ENCODE data around the gene OBSCN.

Gene OBSCN

GRCh38 chr1:228366866-228367741 is 159.3 kb downstream of the OBSCN start:
- DNase-seq (ENCODE audit: low read depth in 2 of 2): no peak

DNA sequence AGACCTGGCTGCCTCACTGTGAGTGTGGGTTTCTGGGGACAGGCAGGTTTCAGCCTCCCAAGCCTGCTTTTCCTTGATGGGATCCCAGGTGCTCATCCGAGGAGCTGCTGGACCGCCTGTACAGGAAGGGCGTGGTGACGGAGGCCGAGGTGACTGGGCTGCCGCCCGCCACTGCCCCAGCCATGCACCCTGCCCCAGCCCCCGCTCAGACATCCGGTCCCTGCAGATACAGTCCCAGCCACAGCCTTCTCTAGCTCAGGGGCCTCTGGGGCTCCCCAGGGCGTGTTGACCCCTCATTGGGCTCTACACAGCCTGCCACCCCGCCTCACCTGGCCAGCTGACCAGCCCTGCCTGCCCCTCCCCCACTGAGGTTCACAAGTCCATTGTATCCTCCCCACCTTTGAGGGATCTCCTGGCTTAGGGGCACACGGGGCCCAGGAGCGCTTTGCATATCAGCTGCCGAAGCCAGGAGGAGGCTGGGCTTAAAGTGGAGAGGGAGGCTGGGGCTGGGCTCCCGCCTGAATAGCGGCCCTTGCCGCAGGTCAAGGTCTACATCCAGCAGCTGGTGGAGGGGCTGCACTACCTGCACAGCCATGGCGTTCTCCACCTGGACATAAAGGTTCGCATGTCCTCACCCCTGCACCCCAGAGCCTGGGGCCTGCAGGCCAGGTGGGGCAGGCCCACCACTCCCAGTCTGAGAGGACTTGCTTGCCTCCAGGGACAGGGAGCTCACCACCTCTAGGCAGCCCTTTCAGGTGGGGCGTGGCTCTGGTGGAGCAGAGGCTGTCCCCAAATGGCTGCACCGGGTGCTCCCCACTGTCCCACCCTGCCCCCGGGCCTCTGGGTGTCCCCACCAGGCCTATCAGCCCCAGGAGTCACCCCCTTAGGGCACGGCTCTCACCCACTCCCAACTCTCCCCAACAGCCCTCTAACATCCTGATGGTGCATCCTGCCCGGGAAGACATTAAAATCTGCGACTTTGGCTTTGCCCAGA is 160.3 kb downstream of the OBSCN start:
- DNase-seq (ENCODE audit: low read depth in 2 of 2): no peak

DNA sequence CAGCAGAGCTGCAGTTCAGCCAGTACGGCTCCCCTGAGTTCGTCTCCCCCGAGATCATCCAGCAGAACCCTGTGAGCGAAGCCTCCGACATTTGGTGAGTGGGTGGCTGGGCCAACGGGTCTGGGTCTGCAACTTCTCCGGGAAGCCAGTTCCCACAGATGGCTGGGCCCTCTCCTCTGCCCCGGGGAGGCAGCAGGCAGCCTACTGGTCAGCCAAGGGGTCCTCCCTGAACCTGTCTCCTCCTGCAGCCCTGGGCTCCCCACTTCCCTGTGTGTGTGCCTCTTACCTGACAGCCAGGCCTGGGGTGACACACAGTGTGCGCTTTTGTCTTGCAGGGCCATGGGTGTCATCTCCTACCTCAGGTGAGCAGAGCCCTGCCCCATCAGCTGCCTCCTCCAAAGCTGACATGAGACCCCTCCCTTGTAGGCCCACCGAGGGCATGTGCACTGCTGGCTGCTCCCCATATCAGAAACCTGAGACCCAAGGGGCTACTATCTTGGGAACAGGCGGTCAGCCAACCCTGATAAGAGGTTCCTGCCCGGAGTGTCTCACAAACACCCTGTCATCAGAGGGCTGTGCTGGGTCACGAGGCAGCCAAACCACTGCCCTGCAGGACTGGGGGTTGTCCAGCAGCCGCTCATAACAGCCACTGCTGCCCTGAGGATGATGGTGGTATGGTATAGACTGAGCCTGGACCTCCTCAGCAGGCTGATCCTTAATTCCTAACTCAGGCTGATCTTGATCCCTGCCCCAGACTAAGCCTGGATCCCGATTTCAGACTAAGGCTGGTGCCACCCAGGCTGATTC is 161.2 kb downstream of the OBSCN start:
- no peak for DNase-seq (ENCODE audit: low read depth in 2 of 2)

DNA sequence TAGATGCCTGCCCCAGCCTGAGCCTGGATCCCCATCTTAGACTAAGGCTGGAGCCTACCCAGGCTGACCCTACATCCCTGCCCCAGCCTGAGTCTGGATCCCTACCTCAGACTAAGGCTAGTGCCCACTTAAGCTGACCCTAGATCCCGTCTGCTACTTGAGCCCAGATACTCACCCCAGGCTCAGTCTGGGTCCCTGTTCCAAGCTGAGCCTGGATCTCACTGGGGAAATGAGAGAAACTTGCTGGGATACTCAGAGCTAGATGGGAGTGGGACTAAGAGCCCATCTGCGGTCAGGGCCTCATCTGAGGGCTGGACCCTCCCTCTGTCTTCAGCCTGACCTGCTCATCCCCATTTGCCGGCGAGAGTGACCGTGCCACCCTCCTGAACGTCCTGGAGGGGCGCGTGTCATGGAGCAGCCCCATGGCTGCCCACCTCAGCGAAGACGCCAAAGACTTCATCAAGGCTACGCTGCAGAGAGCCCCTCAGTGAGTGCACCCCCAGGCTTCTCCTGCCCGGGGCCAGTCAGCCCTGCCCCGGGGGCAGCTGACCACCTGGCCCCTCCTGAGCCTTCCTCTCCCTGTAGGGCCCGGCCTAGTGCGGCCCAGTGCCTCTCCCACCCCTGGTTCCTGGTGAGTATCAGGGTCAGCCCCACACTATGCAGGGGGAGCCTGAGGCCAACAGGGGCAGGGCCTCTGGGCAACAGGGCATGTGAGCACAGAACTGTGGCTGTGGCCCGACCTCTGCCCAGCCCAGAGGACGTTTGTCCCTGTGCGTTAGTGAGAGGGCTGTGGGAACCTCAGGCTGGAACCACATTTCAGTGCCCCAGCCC is 162.0 kb downstream of the OBSCN start:
- DNase-seq (ENCODE audit: low read depth in 2 of 2): no peak

- DNase-seq (ENCODE audit: low read depth in 2 of 2): no peak
Measured at GRCh38 chr1:228370439-228370940, 162.6 kb downstream of the OBSCN start.

DNA sequence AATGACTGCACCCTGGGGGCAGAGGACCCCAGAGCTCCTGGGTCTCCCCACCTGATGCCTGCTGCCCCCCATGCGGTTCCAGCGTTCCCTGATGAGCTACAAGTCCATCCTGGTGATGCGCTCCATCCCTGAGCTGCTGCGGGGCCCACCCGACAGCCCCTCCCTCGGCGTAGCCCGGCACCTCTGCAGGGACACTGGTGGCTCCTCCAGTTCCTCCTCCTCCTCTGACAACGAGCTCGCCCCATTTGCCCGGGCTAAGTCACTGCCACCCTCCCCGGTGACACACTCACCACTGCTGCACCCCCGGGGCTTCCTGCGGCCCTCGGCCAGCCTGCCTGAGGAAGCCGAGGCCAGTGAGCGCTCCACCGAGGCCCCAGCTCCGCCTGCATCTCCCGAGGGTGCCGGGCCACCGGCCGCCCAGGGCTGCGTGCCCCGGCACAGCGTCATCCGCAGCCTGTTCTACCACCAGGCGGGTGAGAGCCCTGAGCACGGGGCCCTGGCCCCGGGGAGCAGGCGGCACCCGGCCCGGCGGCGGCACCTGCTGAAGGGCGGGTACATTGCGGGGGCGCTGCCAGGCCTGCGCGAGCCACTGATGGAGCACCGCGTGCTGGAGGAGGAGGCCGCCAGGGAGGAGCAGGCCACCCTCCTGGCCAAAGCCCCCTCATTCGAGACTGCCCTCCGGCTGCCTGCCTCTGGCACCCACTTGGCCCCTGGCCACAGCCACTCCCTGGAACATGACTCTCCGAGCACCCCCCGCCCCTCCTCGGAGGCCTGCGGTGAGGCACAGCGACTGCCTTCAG is 163.3 kb downstream of the OBSCN start:
- no peak for DNase-seq (ENCODE audit: low read depth in 2 of 2)

DNA sequence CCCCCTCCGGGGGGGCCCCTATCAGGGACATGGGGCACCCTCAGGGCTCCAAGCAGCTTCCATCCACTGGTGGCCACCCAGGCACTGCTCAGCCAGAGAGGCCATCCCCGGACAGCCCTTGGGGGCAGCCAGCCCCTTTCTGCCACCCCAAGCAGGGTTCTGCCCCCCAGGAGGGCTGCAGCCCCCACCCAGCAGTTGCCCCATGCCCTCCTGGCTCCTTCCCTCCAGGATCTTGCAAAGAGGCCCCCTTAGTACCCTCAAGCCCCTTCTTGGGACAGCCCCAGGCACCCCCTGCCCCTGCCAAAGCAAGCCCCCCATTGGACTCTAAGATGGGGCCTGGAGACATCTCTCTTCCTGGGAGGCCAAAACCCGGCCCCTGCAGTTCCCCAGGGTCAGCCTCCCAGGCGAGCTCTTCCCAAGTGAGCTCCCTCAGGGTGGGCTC is 163.9 kb downstream of the OBSCN start:
- DNase-seq (ENCODE audit: low read depth in 2 of 2): no peak

DNA sequence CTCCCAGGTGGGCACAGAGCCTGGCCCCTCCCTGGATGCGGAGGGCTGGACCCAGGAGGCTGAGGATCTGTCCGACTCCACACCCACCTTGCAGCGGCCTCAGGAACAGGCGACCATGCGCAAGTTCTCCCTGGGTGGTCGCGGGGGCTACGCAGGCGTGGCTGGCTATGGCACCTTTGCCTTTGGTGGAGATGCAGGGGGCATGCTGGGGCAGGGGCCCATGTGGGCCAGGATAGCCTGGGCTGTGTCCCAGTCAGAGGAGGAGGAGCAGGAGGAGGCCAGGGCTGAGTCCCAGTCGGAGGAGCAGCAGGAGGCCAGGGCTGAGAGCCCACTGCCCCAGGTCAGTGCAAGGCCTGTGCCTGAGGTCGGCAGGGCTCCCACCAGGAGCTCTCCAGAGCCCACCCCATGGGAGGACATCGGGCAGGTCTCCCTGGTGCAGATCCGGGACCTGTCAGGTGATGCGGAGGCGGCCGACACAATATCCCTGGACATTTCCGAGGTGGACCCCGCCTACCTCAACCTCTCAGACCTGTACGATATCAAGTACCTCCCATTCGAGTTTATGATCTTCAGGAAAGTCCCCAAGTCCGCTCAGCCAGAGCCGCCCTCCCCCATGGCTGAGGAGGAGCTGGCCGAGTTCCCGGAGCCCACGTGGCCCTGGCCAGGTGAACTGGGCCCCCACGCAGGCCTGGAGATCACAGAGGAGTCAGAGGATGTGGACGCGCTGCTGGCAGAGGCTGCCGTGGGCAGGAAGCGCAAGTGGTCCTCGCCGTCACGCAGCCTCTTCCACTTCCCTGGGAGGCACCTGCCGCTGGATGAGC is 164.5 kb downstream of the OBSCN start:
- no peak for DNase-seq (ENCODE audit: low read depth in 2 of 2)

GRCh38 chr1:228373004-228373680 is 165.3 kb downstream of the OBSCN start:
- no peak for DNase-seq (ENCODE audit: low read depth in 2 of 2)

GRCh38 chr1:228373681-228374571 is 166.1 kb downstream of the OBSCN start:
- DNase-seq (ENCODE audit: low read depth in 2 of 2): no peak

DNA sequence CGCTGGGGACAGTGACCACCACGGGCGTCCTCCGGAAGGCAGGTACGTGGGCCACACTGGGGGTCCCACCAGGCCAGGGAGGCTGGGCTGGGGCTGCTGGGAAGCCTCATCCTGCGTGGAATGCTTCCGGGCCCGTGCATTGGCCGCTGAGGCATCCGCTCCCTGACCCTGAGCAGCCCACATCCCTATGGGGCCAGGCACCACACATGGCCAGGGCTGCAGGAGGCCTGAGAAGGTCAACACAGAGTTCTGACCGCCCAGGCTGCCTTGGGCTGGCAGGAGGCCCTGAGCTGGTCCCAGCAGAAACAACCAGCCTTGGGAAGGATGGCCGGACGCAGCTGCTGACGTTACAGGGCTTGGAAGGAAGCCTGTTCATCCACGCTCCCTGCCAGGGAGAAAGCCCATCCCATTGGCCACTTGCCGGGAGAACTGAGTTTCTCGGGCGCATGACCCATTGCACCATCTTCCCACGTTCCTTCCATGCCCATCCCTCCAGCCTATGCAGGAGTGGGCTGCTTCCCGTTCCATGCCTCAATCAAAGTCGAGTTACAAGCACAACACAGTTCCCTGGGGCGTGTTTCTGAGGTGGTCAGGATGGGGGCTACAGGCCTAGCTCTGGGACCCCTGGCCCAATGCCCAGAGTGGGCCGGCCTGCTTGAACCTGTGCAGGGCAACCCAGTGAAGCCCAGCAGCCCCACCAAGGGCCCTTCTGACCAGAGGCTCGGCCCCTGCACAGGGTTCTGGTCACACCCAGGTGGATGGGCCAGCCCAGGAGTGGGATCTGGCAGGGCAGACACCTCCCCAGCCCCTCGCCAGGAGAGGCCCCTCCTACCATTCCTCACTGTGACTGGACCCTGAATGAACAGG is 167.1 kb downstream of the OBSCN start:
- DNase-seq (ENCODE audit: low read depth in 2 of 2): peak in 1 of 2 experiments; percentile 14

GRCh38 chr1:228375578-228376261 is 167.9 kb downstream of the OBSCN start:
- DNase-seq (ENCODE audit: low read depth in 2 of 2): no peak

GRCh38 chr1:228376262-228376628 is 168.4 kb downstream of the OBSCN start:
- no peak for DNase-seq (ENCODE audit: low read depth in 2 of 2)

- no peak for DNase-seq (ENCODE audit: low read depth in 2 of 2)
Measured at GRCh38 chr1:228376651-228377631, 169.1 kb downstream of the OBSCN start.
